GM18858 (cell line): ENCODE data around the gene R3HDM2.
"Not testable (repeated sequence)": the region's sequence is repeated elsewhere in the genome, so short reads cannot be mapped to it uniquely, and the experiment has no call there.

ENCODE experiments used
- ATAC-seq: cut with Tn5 transposase; IDR thresholded peaks from one replicate; pipeline ENCODE4 v1.9.1; 2021; ENCODE audit not compliant: unreplicated experiment

The R3HDM2 gene

DNA sequence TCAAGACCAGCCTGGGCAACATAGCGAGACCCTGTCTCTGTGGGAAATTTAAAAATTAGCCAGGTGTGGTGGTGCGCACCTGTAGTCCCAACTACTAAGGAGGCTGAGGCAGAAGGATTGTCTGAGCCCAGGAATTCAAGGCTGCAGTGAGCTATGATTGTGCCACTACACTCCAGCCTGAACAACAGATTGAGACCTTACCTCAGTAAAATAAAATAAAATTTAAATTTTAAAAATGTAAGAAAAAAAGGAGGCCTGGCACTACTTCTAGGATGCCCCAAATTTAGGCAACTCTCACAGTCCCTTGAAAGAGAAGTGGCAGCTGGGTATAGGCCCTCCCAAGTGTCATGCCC lies 23.3 kb upstream of the R3HDM2 start:
- ATAC-seq = no peak

DNA sequence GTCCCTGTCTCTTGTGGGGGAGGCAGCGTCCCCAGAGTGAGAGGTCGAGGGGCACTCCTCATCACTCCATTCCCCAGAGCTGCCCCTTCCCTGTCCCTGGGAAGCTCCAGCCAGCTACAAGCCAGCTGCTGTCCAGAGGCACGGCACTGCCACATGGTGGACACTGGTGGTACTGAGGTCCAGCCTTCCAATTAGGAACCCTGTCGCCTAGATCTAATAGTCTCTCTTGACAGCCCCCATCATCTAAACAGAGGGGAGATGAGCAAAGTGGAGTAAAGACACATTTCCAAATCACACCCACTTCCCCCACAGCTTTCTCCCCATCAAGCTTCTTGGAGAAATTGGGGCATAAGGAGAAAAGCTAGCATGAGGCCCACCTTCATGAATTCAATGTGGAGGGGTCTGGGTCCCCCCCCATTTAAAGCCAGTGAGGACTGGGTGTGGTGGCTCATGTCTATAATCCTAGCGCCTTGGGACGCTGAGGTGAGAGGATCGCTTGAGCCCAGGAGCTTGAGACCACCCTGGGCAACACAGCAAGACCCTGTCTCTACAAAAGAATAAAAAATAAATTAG lies 22.2 kb upstream of the R3HDM2 start:
- peak; percentile 42 for ATAC-seq

DNA sequence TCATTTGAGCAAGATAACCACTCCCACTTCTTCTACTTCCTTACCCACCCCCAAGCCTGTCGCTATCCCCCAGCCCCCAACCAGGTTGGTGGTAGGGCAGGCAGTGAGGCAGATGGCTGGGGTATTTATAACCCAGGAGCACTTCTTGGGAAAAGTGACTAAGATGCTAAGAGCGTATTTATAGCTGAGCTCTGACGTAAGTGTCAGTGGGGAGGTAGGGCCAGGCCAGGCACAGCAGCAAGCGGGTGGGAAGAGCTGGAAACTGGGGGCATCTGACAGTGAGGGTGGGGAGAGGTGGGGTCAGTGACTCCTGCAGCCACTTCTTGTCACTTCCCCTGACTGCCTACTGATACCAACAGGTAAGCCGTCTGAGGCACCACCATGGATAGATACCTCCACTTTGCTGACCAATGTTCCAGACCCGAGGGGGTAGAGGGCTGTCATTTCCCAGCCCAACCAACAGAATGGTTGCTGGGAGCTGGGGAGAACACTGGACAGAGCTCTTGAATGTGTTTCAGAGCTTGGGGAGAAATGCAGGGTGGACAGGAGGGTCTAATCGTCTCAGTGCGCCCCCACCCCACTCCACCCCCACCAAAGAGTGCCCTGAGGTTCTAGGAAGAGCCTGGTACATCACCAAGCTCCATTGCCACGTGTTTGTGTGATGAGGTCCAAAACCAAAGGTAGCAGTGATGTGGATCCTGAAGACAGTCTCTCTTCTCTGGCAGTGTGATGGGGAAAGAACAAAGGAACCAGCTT lies 21.5 kb upstream of the R3HDM2 start:
- no peak for ATAC-seq

DNA sequence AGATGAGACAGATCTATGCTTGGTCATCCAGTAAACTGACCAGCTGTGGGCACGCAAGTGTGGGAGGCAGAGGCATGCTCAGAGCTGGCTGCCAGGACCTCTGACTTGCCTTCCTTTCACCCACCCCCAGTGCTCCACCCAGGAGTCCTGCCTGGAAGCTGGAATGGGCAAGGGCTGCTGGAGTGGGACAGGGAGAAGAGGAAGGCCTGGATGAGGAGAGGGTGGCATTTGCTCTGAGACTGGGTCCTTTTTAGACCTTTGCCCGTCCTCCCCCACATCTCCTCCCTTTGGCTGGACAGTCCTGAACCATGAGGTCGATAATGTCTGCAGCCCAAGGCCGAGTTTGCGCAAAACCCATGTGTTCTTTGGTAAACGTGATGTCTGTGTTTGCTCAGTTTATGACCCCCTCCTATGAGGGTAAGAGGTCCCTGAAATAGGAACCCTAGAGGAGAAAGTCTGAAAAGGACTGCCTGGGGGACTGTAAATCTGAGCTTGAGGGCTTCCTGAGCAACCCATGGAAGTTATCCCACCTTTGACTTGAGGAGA lies 20.5 kb upstream of the R3HDM2 start:
- ATAC-seq = no peak

DNA sequence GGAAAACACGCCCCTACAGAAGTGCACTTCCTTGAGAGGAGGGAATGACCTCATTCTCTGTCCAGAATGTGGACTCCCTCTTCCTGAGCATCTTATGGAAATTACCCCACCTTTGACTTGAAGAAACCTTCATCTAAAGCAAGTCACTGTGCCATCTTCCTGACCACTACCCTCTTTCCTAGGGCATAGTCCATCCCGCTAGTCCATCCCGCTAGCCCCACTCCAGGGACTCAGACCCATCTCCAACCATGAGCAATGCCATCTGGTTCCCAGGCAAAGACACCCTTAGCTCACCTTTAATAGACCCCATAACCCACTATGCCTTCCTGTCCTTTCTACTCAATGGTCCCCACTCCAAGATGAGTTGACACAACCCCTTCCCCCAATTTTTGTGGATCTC lies 19.2 kb upstream of the R3HDM2 start:
- no peak for ATAC-seq

DNA sequence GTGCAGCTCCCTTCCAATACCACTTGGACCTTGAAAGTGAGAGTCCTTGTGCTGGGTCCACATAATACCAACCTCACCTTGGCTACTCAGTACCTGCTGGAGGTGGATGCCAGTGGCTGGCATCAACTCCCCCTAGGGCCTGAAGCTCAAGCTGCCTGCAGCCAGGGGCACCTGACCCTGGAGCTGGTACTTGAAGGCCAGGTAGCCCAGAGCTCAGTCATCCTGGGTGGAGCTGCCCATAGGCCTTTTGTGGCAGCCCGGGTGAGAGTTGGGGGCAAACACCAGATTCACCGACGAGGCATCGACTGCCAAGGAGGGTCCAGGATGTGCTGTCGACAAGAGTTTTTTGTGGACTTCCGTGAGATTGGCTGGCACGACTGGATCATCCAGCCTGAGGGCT lies 18.5 kb upstream of the R3HDM2 start:
- ATAC-seq = no peak

DNA sequence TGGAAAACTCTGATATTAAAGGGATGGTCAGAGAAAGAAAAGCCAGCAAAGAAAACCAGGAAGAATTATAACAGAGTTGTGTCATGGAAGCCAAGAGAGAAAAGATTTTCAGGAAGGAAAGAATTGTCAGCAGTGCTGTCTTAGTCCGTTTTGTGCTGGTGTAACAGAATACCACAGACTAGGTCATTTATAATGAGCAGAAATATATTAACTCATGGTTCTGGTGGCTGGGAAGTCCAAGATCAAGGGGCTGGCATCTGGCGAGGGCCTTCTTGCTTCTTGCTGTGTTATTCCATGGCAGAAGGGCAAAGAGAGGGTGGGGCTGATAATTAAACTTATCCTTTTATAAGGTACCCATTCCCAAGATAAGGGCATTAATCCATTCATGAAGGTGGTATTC lies 17.8 kb upstream of the R3HDM2 start:
- no peak for ATAC-seq

DNA sequence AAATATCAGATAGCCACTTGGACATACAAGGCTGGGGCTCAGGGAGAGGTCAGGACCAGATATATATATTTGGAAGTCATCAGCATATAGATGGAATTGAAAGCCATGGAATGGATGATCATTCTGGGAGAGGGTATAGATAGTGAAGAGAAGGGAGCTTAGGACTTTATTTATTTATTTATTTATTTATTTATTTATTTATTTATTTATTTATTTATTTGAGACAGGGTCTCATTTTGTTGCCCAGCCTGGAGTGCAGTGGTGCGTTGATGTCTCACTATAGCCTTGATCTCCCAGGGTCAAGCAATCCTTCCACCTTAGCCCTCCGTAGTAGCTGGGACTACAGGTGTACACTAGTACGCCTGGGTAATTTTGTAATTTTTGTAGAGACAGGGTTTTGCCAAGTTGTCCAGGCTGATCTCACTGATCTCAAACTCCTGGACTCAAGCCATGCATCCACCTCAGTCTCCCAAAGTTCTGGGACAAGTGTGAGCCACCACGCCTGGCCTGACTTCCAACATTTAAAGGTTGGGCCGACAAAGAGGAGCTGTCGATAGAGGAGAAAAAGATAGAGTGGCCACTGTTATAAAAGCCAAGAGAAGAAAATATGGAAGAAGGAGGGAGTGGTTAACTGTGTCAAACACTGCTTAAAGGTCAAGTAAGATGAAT lies 15.6 kb upstream of the R3HDM2 start:
- no peak for ATAC-seq

DNA sequence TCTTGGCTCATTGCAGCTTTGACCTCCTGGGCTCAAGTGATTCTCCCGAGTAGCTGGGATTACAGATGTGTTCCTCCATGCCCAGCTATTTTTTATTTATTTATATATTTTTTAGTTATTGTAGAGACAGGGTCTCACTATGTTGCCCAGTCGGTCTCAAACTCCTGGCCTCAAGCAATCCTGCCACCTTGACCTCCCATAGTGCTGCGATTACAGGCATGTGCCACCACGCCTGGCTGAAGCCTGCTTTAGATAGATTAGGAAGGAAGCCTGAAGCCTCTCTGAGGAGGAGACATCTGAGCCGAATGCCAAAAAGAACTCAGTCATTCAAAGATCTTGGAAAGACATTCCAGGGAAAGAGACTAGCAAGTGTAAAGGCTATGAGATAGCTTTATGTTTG lies 13.9 kb upstream of the R3HDM2 start:
- ATAC-seq = no peak

DNA sequence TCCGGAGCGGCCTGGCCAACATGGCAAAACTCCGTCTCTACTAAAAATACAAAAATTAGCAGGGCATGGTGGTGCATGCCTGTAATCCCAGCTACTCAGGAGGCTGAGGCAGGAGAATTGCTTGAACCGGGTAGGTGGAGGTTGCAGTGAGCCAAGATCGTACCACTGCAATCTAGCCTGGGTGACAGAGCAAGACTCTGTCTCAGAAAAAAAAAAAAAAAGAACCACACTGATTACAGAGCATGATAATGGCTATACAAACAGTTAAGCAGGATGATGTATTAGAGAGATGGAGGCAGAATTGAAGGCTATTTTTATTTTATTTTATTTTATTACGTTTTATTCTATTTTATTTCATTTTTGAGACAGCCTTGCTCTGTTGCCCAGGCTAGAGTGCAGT lies 13.5 kb upstream of the R3HDM2 start:
- not testable (repeated sequence) for ATAC-seq

DNA sequence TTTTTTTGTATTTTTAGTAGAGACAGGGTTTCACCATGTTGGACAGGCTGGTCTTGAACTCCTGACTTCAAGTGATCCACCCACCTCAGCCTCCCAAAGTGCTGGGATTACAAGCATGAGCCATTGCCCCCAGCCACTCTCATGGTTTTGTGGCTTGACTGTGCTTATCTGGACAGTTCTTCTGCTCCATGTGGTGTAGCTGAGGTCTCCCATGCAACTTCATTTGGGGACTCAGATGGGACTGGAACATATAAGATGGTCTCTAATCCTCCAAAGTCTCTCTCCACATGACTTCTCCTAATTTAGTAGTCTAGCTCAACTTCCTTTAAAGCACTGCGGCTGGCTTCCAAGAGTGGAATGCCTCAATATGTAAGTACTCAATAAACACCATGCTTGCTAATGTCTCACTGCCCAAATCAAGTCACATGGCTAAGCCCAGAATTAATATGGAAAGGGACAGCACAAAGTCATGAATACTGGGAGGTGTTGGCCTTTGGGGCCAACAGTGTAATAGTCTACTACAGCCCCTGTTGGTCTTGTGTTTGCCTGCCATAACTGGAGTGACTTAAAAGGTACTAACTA lies 11.1 kb upstream of the R3HDM2 start:
- ATAC-seq = no peak

DNA sequence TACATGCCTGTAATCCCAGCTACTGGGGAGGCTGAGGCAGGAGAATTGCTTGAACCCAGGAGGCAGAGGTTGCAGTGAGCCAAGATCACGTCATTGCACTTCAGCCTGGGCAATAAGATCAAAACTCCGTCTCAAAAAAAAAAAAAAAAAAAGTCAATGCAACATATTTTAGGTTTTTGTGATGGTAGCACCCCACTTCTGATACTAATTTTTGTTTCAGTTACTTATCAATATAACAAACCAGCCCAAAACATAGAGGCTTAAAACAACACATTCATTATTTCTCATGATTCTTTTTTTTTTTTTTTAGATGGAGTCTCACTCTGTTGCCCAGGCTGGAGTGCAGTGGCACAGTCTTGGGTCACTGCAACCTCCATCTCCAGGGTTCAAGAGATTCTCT lies 10.6 kb upstream of the R3HDM2 start:
- not testable (repeated sequence) for ATAC-seq

DNA sequence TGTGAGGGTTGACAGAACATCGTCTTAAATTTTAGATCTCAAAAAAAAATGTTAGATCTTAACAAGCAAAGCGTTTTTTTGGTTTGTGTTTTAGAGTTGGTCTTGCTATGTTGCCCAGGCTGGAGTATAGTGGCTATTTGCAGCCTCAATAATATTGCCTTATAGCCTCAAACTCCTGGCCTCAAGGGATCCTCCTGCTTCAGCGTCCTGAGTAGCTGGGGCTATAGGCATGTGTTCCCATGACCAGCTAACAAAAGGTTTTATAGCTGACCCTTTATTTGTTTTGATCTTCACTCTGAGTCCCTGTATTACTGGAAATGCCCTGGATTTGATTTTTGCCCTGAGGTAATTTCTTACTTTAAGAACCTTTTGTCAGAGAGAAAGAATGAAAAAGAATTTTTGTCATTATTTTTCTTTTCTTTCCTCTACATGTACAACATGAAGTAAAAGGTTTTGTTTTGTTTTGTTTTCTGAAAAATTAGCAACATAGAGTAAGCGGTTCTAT lies 9.0 kb upstream of the R3HDM2 start:
- ATAC-seq = no peak

DNA sequence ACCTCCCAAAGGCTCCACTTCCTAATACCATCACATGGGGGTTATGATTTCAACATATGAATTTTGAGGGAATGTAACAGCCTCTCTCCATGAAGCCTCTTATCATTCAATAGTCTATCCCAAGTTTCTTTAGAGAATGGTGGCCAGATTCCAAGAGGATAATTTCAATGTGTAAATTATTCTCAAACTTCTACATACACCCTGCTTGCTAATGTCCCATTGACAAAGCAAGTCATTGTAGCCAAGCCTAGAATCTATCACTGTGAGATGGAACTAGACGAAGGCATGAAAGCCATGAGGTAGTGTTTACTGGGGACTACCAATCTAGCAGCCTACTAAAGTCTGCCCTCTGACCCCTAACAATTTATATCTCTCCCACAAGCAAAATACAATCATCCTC lies 7.6 kb upstream of the R3HDM2 start:
- ATAC-seq = no peak

DNA sequence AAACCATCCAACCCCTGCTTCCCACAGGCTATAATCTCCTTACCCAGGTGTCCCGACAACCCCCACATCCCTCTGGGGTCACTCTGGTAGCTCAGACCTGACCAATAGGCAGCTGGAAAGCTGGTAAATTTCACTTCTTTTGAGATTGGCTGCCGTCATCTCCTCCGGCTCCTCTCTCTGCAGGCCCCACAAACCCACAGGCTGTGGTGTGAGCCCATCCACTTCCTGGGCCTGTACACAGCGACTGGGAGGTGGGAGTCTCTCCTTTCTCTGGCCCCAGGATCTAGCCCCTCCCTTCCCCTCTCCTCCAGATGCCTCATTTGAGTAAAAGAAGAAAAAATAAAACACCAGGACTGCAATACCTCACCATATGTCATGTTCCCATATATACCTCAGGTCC lies 4.5 kb upstream of the R3HDM2 start:
- no peak for ATAC-seq

DNA sequence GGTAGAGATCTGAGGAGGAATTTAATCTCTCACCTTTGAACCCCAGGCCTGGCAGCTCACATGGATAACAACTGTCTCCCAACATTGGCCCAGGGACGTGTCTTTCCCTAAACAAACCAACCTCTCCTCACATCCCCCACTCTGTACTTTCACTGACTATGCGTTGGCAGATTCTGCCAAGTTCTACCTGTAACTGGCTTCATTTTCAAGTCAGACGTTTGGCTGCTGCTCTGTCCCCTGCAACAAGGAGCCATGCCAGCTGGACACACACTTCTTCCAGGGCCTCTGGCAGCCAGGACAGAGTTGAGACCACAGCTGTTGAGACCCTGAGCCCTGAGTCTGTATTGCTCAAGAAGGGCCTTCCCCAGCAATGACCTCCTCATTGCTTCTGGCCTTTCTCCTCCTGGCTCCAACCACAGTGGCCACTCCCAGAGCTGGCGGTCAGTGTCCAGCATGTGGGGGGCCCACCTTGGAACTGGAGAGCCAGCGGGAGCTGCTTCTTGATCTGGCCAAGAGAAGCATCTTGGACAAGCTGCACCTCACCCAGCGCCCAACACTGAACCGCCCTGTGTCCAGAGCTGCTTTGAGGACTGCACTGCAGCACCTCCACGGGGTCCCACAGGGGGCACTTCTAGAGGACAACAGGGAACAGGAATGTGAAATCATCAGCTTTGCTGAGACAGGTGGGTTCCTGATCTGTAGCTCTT lies 3.8 kb upstream of the R3HDM2 start, which contains the start of gene INHBC:
TSS of gene INHBC (plus strand) at position 268 of the 707 bp plus-strand sequence. CDS start at position 371, 103 bp downstream.
- ATAC-seq = no peak

DNA sequence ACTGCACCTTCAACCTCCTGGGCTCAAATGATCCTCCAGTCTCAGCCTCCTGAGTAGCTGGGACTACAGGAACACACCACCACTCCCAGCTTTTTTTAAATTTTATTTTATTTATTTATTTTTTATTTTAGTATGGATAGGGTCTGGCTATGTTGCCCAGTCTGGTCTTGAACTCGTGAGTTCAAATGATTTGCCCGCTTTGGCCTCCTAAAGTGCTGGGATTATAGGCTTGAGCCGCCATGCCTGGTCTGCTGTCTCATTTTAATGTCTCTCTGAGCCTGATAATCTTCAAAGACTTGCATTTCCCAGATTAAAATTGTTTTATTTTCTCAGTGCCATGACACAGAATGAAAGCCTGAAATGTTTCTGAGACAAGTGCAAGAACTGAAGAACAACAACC lies 2.5 kb upstream of the R3HDM2 start:
- ATAC-seq = no peak

DNA sequence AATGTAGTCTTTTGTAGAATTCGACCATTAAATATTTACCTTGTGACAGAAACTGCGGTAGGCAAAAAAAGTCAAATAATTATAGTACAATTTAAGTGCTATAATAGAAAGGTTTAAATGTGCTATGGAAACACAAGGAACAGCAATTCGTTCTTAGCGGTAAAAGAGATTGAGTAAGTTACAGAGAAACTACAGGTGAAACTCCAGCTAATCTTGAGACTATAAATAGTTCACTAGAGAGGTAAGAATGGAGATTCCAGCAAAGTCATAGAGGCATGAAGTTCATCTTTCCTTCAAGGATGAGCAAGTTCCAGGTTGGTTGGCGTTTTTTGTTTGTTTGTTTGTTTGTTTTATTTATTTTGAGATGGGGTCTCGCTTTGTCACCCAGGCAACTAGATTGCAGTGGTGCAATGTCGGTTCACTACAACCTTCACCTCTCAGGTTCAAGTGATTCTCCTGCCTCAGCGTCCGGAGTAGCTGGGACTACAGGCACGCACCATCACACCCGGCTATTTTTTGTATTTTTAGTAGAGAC lies 878 bp upstream of the R3HDM2 start:
- ATAC-seq = no peak

DNA sequence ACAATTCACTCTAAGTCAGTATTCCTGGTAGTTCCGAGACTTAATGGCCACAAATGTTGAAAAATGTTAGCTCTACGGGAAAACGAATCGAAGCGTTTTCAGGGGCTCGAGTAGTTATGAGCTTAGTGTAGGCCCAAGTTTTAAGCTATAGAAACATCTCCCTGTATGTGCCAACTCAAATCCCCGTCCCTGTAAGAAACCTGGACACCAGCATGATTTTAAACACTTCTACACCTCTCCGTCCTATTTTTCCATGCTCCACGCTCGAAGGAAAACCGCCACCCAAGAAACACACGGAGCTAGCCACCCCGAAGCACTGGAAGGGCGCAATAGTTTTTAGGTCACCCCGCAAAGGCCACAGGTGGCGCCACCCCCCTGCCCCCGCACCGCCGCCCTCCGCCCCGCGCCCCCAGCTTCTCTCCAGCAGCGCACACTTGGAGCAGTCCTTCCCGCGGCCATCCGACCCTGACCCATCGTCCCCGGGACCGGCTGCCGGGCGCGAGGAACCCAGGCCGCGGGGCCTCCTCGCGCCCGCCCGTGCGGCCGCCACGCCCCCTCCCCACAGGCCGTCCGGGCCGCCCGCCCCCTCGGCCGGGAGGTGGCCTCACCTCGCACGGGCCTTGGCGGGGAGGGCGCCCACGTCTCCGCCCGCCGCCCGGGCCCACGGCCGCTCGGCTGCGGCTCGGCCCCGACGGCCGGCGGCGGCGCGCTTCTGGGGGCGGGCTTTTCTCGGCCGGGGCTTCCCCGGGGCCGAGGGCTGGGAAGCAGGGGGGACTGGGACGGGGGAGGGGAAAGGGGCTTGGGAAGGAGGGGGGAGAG lies 522 bp downstream of the R3HDM2 start:
- ATAC-seq = peak; percentile 26
